Vagina (tissue), 2 donors: ENCODE results near the gene MACROD2.

Experiments used
- CTCF ChIP-seq, 3 experiments: fragments of 450-650 bp in 2 of 3; fragments of 200-600 bp in 1 of 3; sonication (generic) in 1 of 3; IDR thresholded peaks; one replicate each; pipeline ENCODE4 v1.5.1; 2017 to 2019; ENCODE audit warnings: antibody characterized with exemption in 3 of 3, mild to moderate bottlenecking in 2 of 3, moderate library complexity in 2 of 3
- POLR2A ChIP-seq, 2 donors: fragments of 450-650 bp; IDR thresholded peaks; one replicate each; pipeline ENCODE4 v1.6.1; 2017; ENCODE audit warnings: antibody characterized with exemption in 2 of 2, mild to moderate bottlenecking in 2 of 2, moderate library complexity in 2 of 2
- POLR2AphosphoS5 ChIP-seq, 2 donors: sonication (generic); formaldehyde crosslinking; IDR thresholded peaks; one replicate each; pipeline ENCODE4 v1.9.0; 2017; ENCODE audit warnings: antibody characterized with exemption in 2 of 2, mild to moderate bottlenecking in 2 of 2, low read depth in 1 of 2; ENCODE audit not compliant: insufficient read depth in 1 of 2

- TF ChIP-seq CTCF (IDR thresholded peaks at IDR 0.05) (no peak), POLR2AphosphoS5 (IDR thresholded peaks at IDR 0.05; ENCODE audit: insufficient read depth in 1 of 2, low read depth in 1 of 2) (no peak), POLR2A (IDR thresholded peaks at IDR 0.05) (no peak)
These were observed 1840.5 kb downstream of the MACROD2 start for GRCh38 chr20:15835811-15836210.
